Smooth muscle cell (in vitro differentiated cells): ENCODE results near the gene HDAC7. TPM values are rescaled to one million over a fixed set of nuclear protein-coding genes. Genes with fewer than 3 reads are reported as not detected.

ENCODE experiments used
- DNase-seq: peaks from one replicate; lab custom pipeline; 2025; ENCODE audit not compliant: unreplicated experiment; lab: John Stamatoyannopoulos, UW
- H2AFZ ChIP-seq: fragments of 200-600 bp; sonication (generic); 2 replicates; pipeline ENCODE4 v1.6.0; 2016; ENCODE audit warnings: antibody characterized with exemption, low read depth, mild to moderate bottlenecking
- H3F3A ChIP-seq: fragments of 200-600 bp; sonication (generic); 2 replicates; pipeline ENCODE4 v1.6.0; 2017; ENCODE audit warnings: antibody characterized with exemption, low read depth
- H3K27ac ChIP-seq: fragments of 200-600 bp; sonication (generic); 2 replicates; pipeline ENCODE4 v1.5.1; 2016; ENCODE audit warnings: low read depth, mild to moderate bottlenecking
- H3K27me3 ChIP-seq: fragments of 200-600 bp; sonication (generic); 2 replicates; pipeline ENCODE4 v1.6.1; 2016; ENCODE audit warnings: low read depth, mild to moderate bottlenecking
- H3K36me3 ChIP-seq: fragments of 200-600 bp; sonication (generic); 2 replicates; pipeline ENCODE4 v1.5.1; 2016; ENCODE audit warnings: low read depth
- H3K4me1 ChIP-seq: fragments of 200-600 bp; sonication (generic); 2 replicates; pipeline ENCODE4 v1.5.1; 2016; ENCODE audit warnings: low read depth
- H3K4me2 ChIP-seq: fragments of 200-600 bp; sonication (generic); 2 replicates; pipeline ENCODE4 v1.6.0; 2016; ENCODE audit warnings: mild to moderate bottlenecking
- H3K4me3 ChIP-seq: fragments of 200-600 bp; sonication (generic); 2 replicates; pipeline ENCODE4 v1.5.1; 2016; ENCODE audit warnings: mild to moderate bottlenecking
- H3K79me2 ChIP-seq: fragments of 200-600 bp; sonication (generic); 2 replicates; pipeline ENCODE4 v1.6.0; 2016; ENCODE audit warnings: low read depth, mild to moderate bottlenecking
- H3K9ac ChIP-seq: fragments of 200-600 bp; sonication (generic); 2 replicates; pipeline ENCODE4 v1.6.0; 2016; ENCODE audit warnings: low read depth
- H3K9me3 ChIP-seq: fragments of 200-600 bp; sonication (generic); replicated peaks from 2 replicates; pipeline ENCODE4 v1.5.1; 2016; ENCODE audit warnings: low read depth
- H4K20me1 ChIP-seq: fragments of 200-600 bp; sonication (generic); 2 replicates; pipeline ENCODE4 v1.6.0; 2016; ENCODE audit warnings: low read depth
- WGBS: methylation state at CpG from one replicate; pipeline ENCODE4 v1.1.7; 2016; ENCODE audit warnings: low lambda C conversion rate; 5-methylcytosine and 5-hydroxymethylcytosine counted together
- polyA plus RNA-seq: library from polyadenylated mRNA; unstranded; fragments of >200 nt; fragmentation: Nextera tagmentation; extraction: Ambion mirVana; gene quantifications from 2 replicates; pipeline ENCODE4 v1.2.1, GENCODE V29; 2016
- total RNA-seq: library from RNA; depleted of rRNA; stranded (reverse); fragments of >200 nt; gene quantifications from 2 replicates; pipeline ENCODE4 v1.2.3, GENCODE V29; 2014
- TF ChIP-seq, protein P1 (sequence below): fragments of 200-600 bp; sonication (generic); IDR thresholded peaks from 2 replicates; pipeline ENCODE4 v1.5.1; 2017; ENCODE audit warnings: borderline replicate concordance, mild to moderate bottlenecking, antibody characterized with exemption; ENCODE audit not compliant: insufficient read depth, poor library complexity, severe bottlenecking

Gene HDAC7
- total and polyA plus RNA-seq, 2 experiments from 2014 or later: 24.1 to 32.4 TPM

DNA sequence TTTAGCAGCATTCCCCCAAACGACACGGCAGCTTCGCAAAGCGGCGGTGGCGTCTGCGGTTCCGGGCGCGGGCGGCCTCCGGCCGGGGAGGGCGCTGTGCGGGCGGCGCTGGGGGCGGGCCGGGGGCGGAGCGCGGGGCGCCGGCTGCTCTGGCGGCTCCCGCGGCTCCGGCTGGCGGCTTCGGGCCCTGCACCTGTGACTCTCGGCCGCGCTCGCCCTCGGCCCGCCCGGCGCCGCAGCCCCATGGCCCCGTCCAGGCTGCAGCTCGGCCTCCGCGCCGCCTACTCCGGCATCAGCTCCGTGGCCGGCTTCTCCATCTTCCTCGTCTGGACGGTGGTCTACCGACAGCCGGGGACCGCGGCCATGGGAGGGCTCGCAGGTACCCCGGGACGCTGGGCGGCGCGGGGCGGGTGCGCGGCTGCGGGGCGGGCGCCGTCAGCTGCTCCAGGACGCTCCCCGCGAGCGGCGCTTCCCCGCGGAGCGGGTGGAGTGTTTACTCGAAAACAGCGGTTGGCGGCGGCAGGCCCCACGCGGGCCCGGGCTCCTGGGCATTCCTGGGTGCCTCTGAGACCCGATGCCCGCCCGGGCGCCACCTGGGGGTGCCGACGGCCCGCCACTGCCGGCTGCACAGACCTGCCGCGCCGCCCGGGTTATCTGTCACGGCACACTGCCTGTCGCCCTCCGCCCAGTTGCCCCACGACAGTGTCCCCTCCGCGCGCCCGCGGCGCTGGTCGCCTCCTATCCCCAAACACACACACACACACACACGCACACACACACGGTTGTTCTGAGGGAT is 46.4 kb downstream of the HDAC7 start, which contains the start of gene SLC48A1:
TSS of gene SLC48A1 (plus strand) at position 177 of the 796 bp plus-strand sequence. CDS start at position 244, 67 bp downstream.
- no peaks in the 10 kb centered on the region for H4K20me1 ChIP-seq
- peak; percentile 14 for DNase-seq
- no peaks in the 10 kb centered on the region for H3K9me3 ChIP-seq
- TF ChIP-seq, protein P1, sequence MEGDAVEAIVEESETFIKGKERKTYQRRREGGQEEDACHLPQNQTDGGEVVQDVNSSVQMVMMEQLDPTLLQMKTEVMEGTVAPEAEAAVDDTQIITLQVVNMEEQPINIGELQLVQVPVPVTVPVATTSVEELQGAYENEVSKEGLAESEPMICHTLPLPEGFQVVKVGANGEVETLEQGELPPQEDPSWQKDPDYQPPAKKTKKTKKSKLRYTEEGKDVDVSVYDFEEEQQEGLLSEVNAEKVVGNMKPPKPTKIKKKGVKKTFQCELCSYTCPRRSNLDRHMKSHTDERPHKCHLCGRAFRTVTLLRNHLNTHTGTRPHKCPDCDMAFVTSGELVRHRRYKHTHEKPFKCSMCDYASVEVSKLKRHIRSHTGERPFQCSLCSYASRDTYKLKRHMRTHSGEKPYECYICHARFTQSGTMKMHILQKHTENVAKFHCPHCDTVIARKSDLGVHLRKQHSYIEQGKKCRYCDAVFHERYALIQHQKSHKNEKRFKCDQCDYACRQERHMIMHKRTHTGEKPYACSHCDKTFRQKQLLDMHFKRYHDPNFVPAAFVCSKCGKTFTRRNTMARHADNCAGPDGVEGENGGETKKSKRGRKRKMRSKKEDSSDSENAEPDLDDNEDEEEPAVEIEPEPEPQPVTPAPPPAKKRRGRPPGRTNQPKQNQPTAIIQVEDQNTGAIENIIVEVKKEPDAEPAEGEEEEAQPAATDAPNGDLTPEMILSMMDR: no peak
- H3K9ac ChIP-seq: peak within 1 kb of the TSS; percentile 54
- no peaks in the 10 kb centered on the region for H3K36me3 ChIP-seq
- peak within 1 kb of the TSS; percentile 99 for H3K4me2 ChIP-seq
- H3K4me3 ChIP-seq: peak within 1 kb of the TSS; percentile 93
- no peaks in the 10 kb centered on the region for H3F3A ChIP-seq
- no peaks in the 10 kb centered on the region for H3K79me2 ChIP-seq
- no peak within 1 kb of the TSS for H3K27ac ChIP-seq
- 2% methylated on average over 73 of the region's 106 CpGs for WGBS
- H3K27me3 ChIP-seq: no peaks in the 10 kb centered on the region
- H3K4me1 ChIP-seq: peaks cover 4% of the 10 kb centered on the region
- peak within 1 kb of the TSS; percentile 62 for H2AFZ ChIP-seq

DNA sequence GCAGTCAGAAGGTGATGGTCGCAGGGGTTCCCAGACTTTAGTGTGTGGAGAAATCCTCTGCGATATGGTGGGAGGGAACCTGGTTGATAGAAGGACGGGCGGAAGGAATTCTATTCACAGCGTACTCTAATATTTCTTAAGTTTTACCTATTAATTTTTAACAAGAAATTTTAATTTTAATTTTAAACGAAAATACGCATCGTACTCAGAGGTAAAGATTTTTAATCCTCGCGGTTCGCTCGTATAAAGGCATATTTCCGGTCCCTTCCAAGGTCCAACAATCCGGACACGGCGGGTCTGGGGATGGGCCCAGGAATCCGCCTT is 47.0 kb downstream of the HDAC7 start:
- Histone ChIP-seq H2AFZ (no peak overlapping the region), H3K27ac (no peak overlapping the region), H3K9me3 (no peaks in the 10 kb centered on the region), H3F3A (no peaks in the 10 kb centered on the region), H4K20me1 (no peaks in the 10 kb centered on the region), H3K4me1 (peaks cover 4% of the 10 kb centered on the region), H3K27me3 (no peaks in the 10 kb centered on the region), H3K79me2 (no peaks in the 10 kb centered on the region), H3K36me3 (no peaks in the 10 kb centered on the region), H3K9ac (no peak overlapping the region), H3K4me2 (peak overlapping the region; percentile 99), H3K4me3 (peak overlapping the region; percentile 93)
- DNase-seq: no peak
- TF ChIP-seq, protein P1: no peak
- 23% methylated on average over 17 of the region's 17 CpGs for WGBS

DNA sequence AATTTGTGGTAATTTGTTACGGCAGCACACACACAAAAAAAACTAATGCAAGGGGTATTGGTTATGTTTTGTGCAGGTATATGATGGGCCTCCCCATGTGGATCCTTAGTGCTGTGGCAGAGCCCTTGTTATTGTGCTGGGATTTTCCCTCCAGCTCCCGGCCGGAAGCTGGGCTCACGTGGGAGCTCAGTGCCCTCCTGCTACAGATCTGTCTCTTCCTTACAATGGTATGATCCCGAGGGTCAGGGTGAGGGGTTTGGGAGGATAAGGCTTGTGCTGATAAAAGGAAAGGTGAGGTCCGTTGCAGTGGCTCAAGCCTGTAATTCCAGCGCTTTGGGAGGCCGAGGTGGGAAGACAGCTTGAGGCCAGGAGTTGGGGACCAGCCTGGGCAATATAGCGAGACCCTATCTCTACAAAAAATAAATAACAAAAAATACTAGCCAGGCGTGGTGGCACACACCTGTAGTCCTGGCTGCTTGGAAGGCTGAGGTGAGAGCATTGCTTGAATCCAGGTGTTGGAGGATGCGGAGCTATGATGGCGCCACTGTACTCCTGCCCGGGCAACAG is 47.5 kb downstream of the HDAC7 start:
- Histone ChIP-seq H3K27me3 (no peaks in the 10 kb centered on the region), H3F3A (no peaks in the 10 kb centered on the region), H2AFZ (no peak overlapping the region), H3K9ac (no peak overlapping the region), H3K4me2 (peak overlapping the region; percentile 99), H4K20me1 (no peaks in the 10 kb centered on the region), H3K36me3 (no peaks in the 10 kb centered on the region), H3K4me1 (peaks cover 4% of the 10 kb centered on the region), H3K4me3 (no peak overlapping the region), H3K79me2 (no peaks in the 10 kb centered on the region), H3K27ac (no peak overlapping the region), H3K9me3 (no peaks in the 10 kb centered on the region)
- TF ChIP-seq, protein P1: no peak
- DNase-seq: no peak
- WGBS: 87% methylated on average over 13 of the region's 13 CpGs
